ENCODE results near the gene MITD1.
"Not testable (repeated sequence)": the region's sequence is repeated elsewhere in the genome, so short reads cannot be mapped to it uniquely, and the experiment has no call there.

The MITD1 gene

GRCh38 chr2:99154643-99155536 is 26.0 kb downstream of the MITD1 start, which contains the start of the genes LIPT1 and TSGA10:
Gene LIPT1 (plus strand): TSS chr2:99154967. CDS start chr2:99161958, 6,991 bp downstream.
Gene TSGA10 (minus strand): TSS chr2:99154942. CDS start chr2:99109439, 45,503 bp downstream.
- peak; percentile 88 to 93 (median 90) for DNase-seq

- DNase-seq = no peak
Measured at GRCh38 chr2:99153921-99154604, 26.8 kb downstream of the MITD1 start.

GRCh38 chr2:99152199-99152895 is 28.5 kb downstream of the MITD1 start:
- DNase-seq = no peak

- DNase-seq = no peak
Measured at GRCh38 chr2:99150706-99151105, 30.2 kb downstream of the MITD1 start.

GRCh38 chr2:99141110-99142108 is 39.4 kb downstream of the MITD1 start, which contains the start of gene C2orf15:
Gene C2orf15 (plus strand): TSS chr2:99141707. CDS start chr2:99150559, 8,852 bp downstream.
- DNase-seq = peak; percentile 96 to 99 (median 99)

GRCh38 chr2:99140860-99141109 is 40.1 kb downstream of the MITD1 start:
- no peak for DNase-seq

- DNase-seq = peak in 1 of 3 experiments; percentile 42
Measured at GRCh38 chr2:99140056-99140859, 40.6 kb downstream of the MITD1 start.

- DNase-seq = no peak
Measured at GRCh38 chr2:99139003-99139402, 41.9 kb downstream of the MITD1 start.

GRCh38 chr2:99135044-99135556 is 45.8 kb downstream of the MITD1 start:
- not testable (repeated sequence) for DNase-seq

- DNase-seq = no peak
Measured at GRCh38 chr2:99127981-99128380, 52.9 kb downstream of the MITD1 start.
